Measurements from ENCODE around the gene PF4V1.

Gene PF4V1

DNA sequence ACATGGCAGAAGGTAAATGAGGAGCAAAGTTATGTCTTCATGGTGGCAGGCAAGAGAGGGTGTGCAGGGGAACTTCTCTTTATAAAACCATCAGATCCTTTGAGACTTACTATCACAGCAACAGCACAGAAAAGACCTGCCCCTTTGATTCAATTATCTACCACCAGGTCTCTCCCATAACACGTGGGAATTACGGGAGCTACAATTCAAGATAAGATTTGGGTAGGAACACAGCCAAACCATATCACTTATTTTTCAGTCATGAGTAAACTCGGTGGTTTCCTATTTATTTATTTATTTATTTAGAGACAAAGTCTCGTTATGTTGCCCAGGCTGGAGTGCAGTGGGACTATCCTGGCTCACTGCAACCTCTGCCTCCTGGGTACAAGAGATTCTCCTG lies 38.2 kb downstream of the PF4V1 start:
- H2AFZ ChIP-seq (ENCODE audit: low read length) = no peak overlapping the region
- no peaks in the 10 kb centered on the region for H3F3A ChIP-seq (ENCODE audit: insufficient read depth, low read length)
- no peak overlapping the region for H3K27ac ChIP-seq (ENCODE audit: low read depth, low read length, poor library complexity, severe bottlenecking)
- no peaks in the 10 kb centered on the region for H3K36me3 ChIP-seq (ENCODE audit: insufficient read depth, low read length)
- no peaks in the 10 kb centered on the region for H3K4me1 ChIP-seq (ENCODE audit: insufficient read depth, low read length, severe bottlenecking)
- H3K4me2 ChIP-seq (ENCODE audit: low read length) = no peak overlapping the region
- no peak overlapping the region for H3K4me3 ChIP-seq (ENCODE audit: low read depth, low read length, poor library complexity, severe bottlenecking)
- no peaks in the 10 kb centered on the region for H3K9me3 ChIP-seq (ENCODE audit: low read length)
- no peaks in the 10 kb centered on the region for H3K27me3 ChIP-seq (ENCODE audit: insufficient read depth, low read length)
- no peaks in the 10 kb centered on the region for H3K9me2 ChIP-seq (ENCODE audit: low read depth, low read length)
- H3K79me2 ChIP-seq (ENCODE audit: insufficient read depth, low read length) = no peaks in the 10 kb centered on the region
- no peaks in the 10 kb centered on the region for H4K20me1 ChIP-seq (ENCODE audit: insufficient read depth, low read length)
- TF ChIP-seq, protein P1, sequence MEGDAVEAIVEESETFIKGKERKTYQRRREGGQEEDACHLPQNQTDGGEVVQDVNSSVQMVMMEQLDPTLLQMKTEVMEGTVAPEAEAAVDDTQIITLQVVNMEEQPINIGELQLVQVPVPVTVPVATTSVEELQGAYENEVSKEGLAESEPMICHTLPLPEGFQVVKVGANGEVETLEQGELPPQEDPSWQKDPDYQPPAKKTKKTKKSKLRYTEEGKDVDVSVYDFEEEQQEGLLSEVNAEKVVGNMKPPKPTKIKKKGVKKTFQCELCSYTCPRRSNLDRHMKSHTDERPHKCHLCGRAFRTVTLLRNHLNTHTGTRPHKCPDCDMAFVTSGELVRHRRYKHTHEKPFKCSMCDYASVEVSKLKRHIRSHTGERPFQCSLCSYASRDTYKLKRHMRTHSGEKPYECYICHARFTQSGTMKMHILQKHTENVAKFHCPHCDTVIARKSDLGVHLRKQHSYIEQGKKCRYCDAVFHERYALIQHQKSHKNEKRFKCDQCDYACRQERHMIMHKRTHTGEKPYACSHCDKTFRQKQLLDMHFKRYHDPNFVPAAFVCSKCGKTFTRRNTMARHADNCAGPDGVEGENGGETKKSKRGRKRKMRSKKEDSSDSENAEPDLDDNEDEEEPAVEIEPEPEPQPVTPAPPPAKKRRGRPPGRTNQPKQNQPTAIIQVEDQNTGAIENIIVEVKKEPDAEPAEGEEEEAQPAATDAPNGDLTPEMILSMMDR (IDR thresholded peaks at IDR 0.05; ENCODE audit: low read length) = no peak
- TF ChIP-seq EZH2 (IDR thresholded peaks at IDR 0.05; ENCODE audit: borderline replicate concordance, low read length) = no peak
- H3K9ac ChIP-seq (ENCODE audit: low read length) = no peak overlapping the region

DNA sequence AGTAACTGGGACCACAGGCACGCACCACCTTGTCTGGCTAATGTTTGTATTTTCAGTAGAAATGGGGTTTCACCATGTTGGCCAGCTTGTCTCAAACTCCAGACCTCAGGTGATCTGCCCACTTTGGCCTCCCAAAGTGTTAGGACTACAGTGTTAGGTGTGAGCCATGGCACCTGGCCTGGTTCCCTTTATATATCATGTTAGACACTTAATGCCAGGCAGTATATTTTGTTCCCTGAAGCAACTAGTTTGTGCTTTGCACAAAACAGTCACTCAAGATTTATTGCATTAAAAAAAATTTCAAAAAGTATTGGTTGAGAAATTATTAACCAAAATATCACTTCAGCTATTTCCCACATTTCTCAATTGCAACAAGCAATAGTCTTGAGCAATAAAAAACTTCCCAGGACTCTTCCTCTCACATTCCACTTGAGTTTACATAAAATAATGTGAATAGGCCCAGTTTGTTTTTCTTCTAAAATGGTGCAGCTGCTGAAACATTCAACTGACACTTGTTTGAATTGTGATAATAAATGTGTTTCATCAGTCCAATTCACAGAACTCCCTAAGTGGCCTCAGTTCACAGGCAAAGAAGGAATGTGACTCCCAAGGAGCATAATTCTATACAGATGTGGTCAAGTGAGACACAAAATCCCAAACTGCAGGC lies 38.8 kb downstream of the PF4V1 start:
- Histone ChIP-seq H3K79me2 (ENCODE audit: insufficient read depth, low read length) (no peaks in the 10 kb centered on the region), H4K20me1 (ENCODE audit: insufficient read depth, low read length) (no peaks in the 10 kb centered on the region), H3F3A (ENCODE audit: insufficient read depth, low read length) (no peaks in the 10 kb centered on the region), H3K9me3 (ENCODE audit: low read length) (no peaks in the 10 kb centered on the region), H3K9ac (ENCODE audit: low read length) (no peak overlapping the region), H3K9me2 (ENCODE audit: low read depth, low read length) (no peaks in the 10 kb centered on the region), H3K27me3 (ENCODE audit: insufficient read depth, low read length) (no peaks in the 10 kb centered on the region), H3K4me1 (ENCODE audit: insufficient read depth, low read length, severe bottlenecking) (no peaks in the 10 kb centered on the region), H3K4me3 (ENCODE audit: low read depth, low read length, poor library complexity, severe bottlenecking) (no peak overlapping the region), H3K27ac (ENCODE audit: low read depth, low read length, poor library complexity, severe bottlenecking) (no peak overlapping the region), H3K36me3 (ENCODE audit: insufficient read depth, low read length) (no peaks in the 10 kb centered on the region), H3K4me2 (ENCODE audit: low read length) (no peak overlapping the region), H2AFZ (ENCODE audit: low read length) (no peak overlapping the region)
- TF ChIP-seq, protein P1 (IDR thresholded peaks at IDR 0.05; ENCODE audit: low read length) = no peak
- no peak for TF ChIP-seq EZH2 (IDR thresholded peaks at IDR 0.05; ENCODE audit: borderline replicate concordance, low read length)

DNA sequence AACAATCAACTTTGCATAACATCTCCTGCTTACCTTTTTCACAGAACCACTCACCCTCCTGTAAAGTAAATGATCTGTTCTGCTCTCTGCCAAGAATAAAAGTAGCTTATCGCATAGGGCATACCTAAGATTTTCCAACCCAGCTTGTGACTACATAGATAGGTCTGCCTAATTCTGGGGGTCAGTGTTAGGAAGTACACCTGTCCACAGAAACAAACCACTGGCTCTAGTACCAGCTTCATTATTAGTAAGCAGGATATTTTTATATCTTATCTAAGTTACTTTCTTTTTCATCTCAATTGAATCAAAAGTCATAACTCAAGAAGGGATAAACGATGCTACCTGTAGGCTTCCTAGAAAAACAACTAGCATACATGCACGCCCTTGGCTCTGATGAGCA lies 39.9 kb downstream of the PF4V1 start:
- H3K4me3 ChIP-seq (ENCODE audit: low read depth, low read length, poor library complexity, severe bottlenecking) = no peak overlapping the region
- no peaks in the 10 kb centered on the region for H4K20me1 ChIP-seq (ENCODE audit: insufficient read depth, low read length)
- H3K9ac ChIP-seq (ENCODE audit: low read length) = no peak overlapping the region
- no peaks in the 10 kb centered on the region for H3K9me2 ChIP-seq (ENCODE audit: low read depth, low read length)
- no peak overlapping the region for H3K27ac ChIP-seq (ENCODE audit: low read depth, low read length, poor library complexity, severe bottlenecking)
- no peak for TF ChIP-seq EZH2 (IDR thresholded peaks at IDR 0.05; ENCODE audit: borderline replicate concordance, low read length)
- TF ChIP-seq, protein P1 (IDR thresholded peaks at IDR 0.05; ENCODE audit: low read length) = no peak
- H2AFZ ChIP-seq (ENCODE audit: low read length) = no peak overlapping the region
- no peaks in the 10 kb centered on the region for H3K27me3 ChIP-seq (ENCODE audit: insufficient read depth, low read length)
- no peaks in the 10 kb centered on the region for H3K9me3 ChIP-seq (ENCODE audit: low read length)
- H3K4me1 ChIP-seq (ENCODE audit: insufficient read depth, low read length, severe bottlenecking) = no peaks in the 10 kb centered on the region
- no peaks in the 10 kb centered on the region for H3F3A ChIP-seq (ENCODE audit: insufficient read depth, low read length)
- no peaks in the 10 kb centered on the region for H3K79me2 ChIP-seq (ENCODE audit: insufficient read depth, low read length)
- no peaks in the 10 kb centered on the region for H3K36me3 ChIP-seq (ENCODE audit: insufficient read depth, low read length)
- no peak overlapping the region for H3K4me2 ChIP-seq (ENCODE audit: low read length)
